ENCODE measurements around the gene SRSF12. TPM values are rescaled to one million over a fixed set of nuclear protein-coding genes. Genes with fewer than 3 reads are reported as not detected.

The SRSF12 gene
- total RNA-seq, 2 donors from 2014 or later: 9.2 to 17.8 TPM

DNA sequence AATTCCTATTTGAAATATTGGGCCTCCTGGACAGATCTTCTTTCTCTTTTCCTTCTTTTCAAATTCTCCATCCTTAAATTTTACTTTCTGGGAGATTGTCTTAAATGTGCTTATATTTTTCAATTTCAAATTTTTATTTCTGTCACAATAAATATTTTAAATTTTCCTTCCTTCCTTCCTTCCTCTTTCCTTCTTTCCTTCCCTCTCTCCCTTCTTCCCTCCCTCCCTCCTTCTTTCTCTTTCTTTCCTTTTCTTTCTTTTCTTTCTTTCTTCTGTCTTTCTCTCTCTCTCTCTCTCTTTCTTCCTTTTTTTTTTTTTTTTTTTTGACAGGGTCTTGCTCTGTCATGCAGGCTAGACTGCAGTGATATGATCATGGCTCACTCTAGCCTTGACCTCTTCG lies 54.0 kb downstream of the SRSF12 start:
- 90 to 100% methylated on average over 1 of the region's 1 CpG for WGBS, 2 experiments (ENCODE audit: insufficient coverage in 1 of 2, insufficient read length in 1 of 2)
- H3K4me3 Mint-ChIP-seq: no peak overlapping the region

DNA sequence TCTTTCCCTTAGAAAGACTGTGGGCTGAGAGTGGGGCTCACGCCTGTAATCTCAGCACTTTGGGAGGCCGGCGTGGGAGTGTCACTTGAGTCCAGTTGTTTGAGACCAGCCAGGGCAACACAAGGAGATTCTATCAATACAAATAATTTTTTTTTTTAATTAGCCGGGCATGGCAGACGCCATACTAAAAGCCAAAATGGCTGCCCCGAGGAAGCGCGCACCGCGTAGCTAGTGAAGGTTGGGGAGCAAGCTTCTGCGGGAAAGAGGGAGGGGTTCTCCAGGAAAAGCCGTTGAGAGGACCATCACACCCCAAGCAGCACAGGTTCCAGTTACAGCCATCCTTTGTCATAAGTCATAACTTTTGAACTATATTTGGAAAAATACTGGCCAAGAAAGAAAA lies 58.6 kb downstream of the SRSF12 start:
- no peaks in the 10 kb centered on the region for H3K9me3 ChIP-seq (ENCODE audit: control insufficient read depth, low read length)
- H3K9ac ChIP-seq (ENCODE audit: extremely low read depth, low read length, poor library complexity, severe bottlenecking): no peak overlapping the region
- H3K36me3 ChIP-seq (ENCODE audit: control insufficient read depth, insufficient read depth, low read length): no peaks in the 10 kb centered on the region
- H3K27ac Mint-ChIP-seq: no peak overlapping the region
- TF ChIP-seq, protein P1, sequence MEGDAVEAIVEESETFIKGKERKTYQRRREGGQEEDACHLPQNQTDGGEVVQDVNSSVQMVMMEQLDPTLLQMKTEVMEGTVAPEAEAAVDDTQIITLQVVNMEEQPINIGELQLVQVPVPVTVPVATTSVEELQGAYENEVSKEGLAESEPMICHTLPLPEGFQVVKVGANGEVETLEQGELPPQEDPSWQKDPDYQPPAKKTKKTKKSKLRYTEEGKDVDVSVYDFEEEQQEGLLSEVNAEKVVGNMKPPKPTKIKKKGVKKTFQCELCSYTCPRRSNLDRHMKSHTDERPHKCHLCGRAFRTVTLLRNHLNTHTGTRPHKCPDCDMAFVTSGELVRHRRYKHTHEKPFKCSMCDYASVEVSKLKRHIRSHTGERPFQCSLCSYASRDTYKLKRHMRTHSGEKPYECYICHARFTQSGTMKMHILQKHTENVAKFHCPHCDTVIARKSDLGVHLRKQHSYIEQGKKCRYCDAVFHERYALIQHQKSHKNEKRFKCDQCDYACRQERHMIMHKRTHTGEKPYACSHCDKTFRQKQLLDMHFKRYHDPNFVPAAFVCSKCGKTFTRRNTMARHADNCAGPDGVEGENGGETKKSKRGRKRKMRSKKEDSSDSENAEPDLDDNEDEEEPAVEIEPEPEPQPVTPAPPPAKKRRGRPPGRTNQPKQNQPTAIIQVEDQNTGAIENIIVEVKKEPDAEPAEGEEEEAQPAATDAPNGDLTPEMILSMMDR (conservative IDR thresholded peaks at IDR 0.05): no peak
- no peak overlapping the region for H3K4me3 Mint-ChIP-seq
- no peaks in the 10 kb centered on the region for H3K4me1 Mint-ChIP-seq
- no peaks in the 10 kb centered on the region for H3K27me3 Mint-ChIP-seq (ENCODE audit: insufficient read depth)
- WGBS, 2 experiments (ENCODE audit: insufficient coverage in 1 of 2, insufficient read length in 1 of 2): 95 to 97% methylated on average over 4 to 11 of the region's 12 CpGs
- H3K36me3 Mint-ChIP-seq (ENCODE audit: low read depth): no peaks in the 10 kb centered on the region
- H3K9me3 Mint-ChIP-seq: no peaks in the 10 kb centered on the region
- H3K4me1 ChIP-seq (ENCODE audit: control insufficient read depth, insufficient read depth, low read length): no peaks in the 10 kb centered on the region
- H3K4me3 ChIP-seq (ENCODE audit: low read length): no peak overlapping the region
- DNase-seq: no peak
- no peaks in the 10 kb centered on the region for H3K27me3 ChIP-seq (ENCODE audit: control insufficient read depth, insufficient read depth, low read length, poor library complexity, severe bottlenecking)
- H3K27ac ChIP-seq (ENCODE audit: low read depth, low read length): no peak overlapping the region

More for the DNA sequence above, 54.0 kb downstream of the SRSF12 start:
- Histone ChIP-seq H3K9me3 (ENCODE audit: control insufficient read depth, low read length) (no peaks in the 10 kb centered on the region), H3K4me1 (ENCODE audit: control insufficient read depth, insufficient read depth, low read length) (no peaks in the 10 kb centered on the region), H3K36me3 (ENCODE audit: control insufficient read depth, insufficient read depth, low read length) (no peaks in the 10 kb centered on the region), H3K9ac (ENCODE audit: extremely low read depth, low read length, poor library complexity, severe bottlenecking) (no peak overlapping the region), H3K27ac (ENCODE audit: low read depth, low read length) (no peak overlapping the region), H3K27me3 (ENCODE audit: control insufficient read depth, insufficient read depth, low read length, poor library complexity, severe bottlenecking) (no peaks in the 10 kb centered on the region), H3K4me3 (ENCODE audit: low read length) (no peak overlapping the region)
- no peak overlapping the region for H3K27ac Mint-ChIP-seq
- TF ChIP-seq, protein P1 (conservative IDR thresholded peaks at IDR 0.05): no peak
- H3K36me3 Mint-ChIP-seq (ENCODE audit: low read depth): no peaks in the 10 kb centered on the region
- peaks cover 12% of the 10 kb centered on the region for H3K9me3 Mint-ChIP-seq
- no peak for DNase-seq
- no peaks in the 10 kb centered on the region for H3K27me3 Mint-ChIP-seq (ENCODE audit: insufficient read depth)
- peaks cover 4% of the 10 kb centered on the region for H3K4me1 Mint-ChIP-seq

DNA sequence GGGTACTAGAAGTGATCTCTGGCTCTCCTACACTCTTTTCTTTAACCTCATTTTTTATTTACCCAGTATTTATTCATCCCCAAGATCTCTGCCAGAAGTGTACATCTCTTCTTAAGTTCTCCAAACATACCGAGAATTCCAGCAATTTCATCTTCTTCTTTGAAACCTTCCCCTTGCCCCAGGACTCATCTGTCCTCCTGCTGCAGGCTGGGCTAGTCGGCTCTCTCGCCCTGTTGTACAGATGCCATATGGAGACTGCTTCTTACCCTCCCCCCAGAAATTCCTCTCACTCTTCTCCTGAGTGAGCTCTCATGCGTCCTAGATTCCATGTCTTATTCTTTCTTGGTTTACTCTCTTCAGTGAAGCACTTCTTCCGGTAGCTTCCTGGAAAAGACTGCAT lies 59.2 kb downstream of the SRSF12 start:
- WGBS, 2 experiments (ENCODE audit: insufficient coverage in 1 of 2, insufficient read length in 1 of 2): 67 to 77% methylated on average over 3 to 5 of the region's 5 CpGs
- Histone ChIP-seq H3K9me3 (ENCODE audit: control insufficient read depth, low read length) (no peaks in the 10 kb centered on the region), H3K4me1 (ENCODE audit: control insufficient read depth, insufficient read depth, low read length) (no peaks in the 10 kb centered on the region), H3K36me3 (ENCODE audit: control insufficient read depth, insufficient read depth, low read length) (no peaks in the 10 kb centered on the region), H3K9ac (ENCODE audit: extremely low read depth, low read length, poor library complexity, severe bottlenecking) (no peak overlapping the region), H3K27ac (ENCODE audit: low read depth, low read length) (no peak overlapping the region), H3K27me3 (ENCODE audit: control insufficient read depth, insufficient read depth, low read length, poor library complexity, severe bottlenecking) (no peaks in the 10 kb centered on the region), H3K4me3 (ENCODE audit: low read length) (no peak overlapping the region)
- no peak for DNase-seq
- Mint-ChIP-seq H3K4me1 (no peaks in the 10 kb centered on the region), H3K27ac (no peak overlapping the region), H3K9me3 (no peaks in the 10 kb centered on the region), H3K4me3 (no peak overlapping the region), H3K36me3 (ENCODE audit: low read depth) (no peaks in the 10 kb centered on the region), H3K27me3 (ENCODE audit: insufficient read depth) (no peaks in the 10 kb centered on the region)
- TF ChIP-seq, protein P1 (conservative IDR thresholded peaks at IDR 0.05): no peak

Measured in endodermal cell (in vitro differentiated cells).